Spinal cord (tissue), 10 donors: ENCODE measurements around the gene DCN. TPM values are rescaled to one million over a fixed set of nuclear protein-coding genes. Genes with fewer than 3 reads are reported as not detected.

Experiments
- DNase-seq, 6 donors: peaks; one replicate each; pipeline versions ENCODE4 v3.0.0 to v3.0.0-alpha.2; 2013 to 2015; ENCODE audit warnings: low spot score in 6 of 6, low read depth in 4 of 6
- H3K27ac ChIP-seq: one replicate; pipeline ENCODE4 v1.5.1; 2013; ENCODE audit warnings: low read depth, low read length, control low read depth
- H3K27me3 ChIP-seq: one replicate; pipeline ENCODE4 v1.6.1; 2013; ENCODE audit warnings: low read length; ENCODE audit not compliant: control insufficient read depth, insufficient read depth
- H3K36me3 ChIP-seq: one replicate; pipeline ENCODE4 v1.6.1; 2013; ENCODE audit warnings: low read length; ENCODE audit not compliant: control insufficient read depth, insufficient read depth
- H3K4me1 ChIP-seq: one replicate; pipeline ENCODE4 v1.6.1; 2013; ENCODE audit warnings: low read length; ENCODE audit not compliant: control insufficient read depth, insufficient read depth
- H3K4me3 ChIP-seq: one replicate; pipeline ENCODE4 v1.5.1; 2013; ENCODE audit warnings: low read depth, low read length, control low read depth
- H3K9me3 ChIP-seq: one replicate; pipeline ENCODE4 v1.6.1; 2013; ENCODE audit warnings: low read length; ENCODE audit not compliant: control insufficient read depth, insufficient read depth
- WGBS: methylation state at CpG from one replicate; pipeline ENCODE4 v1.1.5; 2013; ENCODE audit warnings: missing lambda C conversion rate; ENCODE audit not compliant: insufficient coverage; 5-methylcytosine and 5-hydroxymethylcytosine counted together
- polyA plus RNA-seq, 2 donors: library from polyadenylated mRNA; unstranded; fragments of 120-200 nt; gene quantifications; one replicate each; pipeline ENCODE4 v1.2.1, GENCODE V29; 2013; ENCODE audit not compliant: insufficient read length in 2 of 2
- total RNA-seq, 2 donors: library from RNA; depleted of rRNA in 1 of 2; stranded (reverse); fragments of 120-200 nt in 1 of 2; fragments of >200 nt in 1 of 2; gene quantifications; one replicate each; pipeline versions ENCODE4 v1.2.3 to v1.2.4, GENCODE V29; 2013 to 2014
- donor health status: healthy.

Gene DCN
- total and polyA plus RNA-seq, 4 donors, result 150 to 1,076 (median 470) TPM

GRCh38 chr12:91178781-91179180, 3.8 kb downstream of the DCN start:
- Histone ChIP-seq H3K27ac (peak overlapping the region; percentile 80), H3K36me3 (no peaks in the 10 kb centered on the region), H3K9me3 (no peaks in the 10 kb centered on the region), H3K4me1 (no peaks in the 10 kb centered on the region), H3K27me3 (no peaks in the 10 kb centered on the region), H3K4me3 (peak overlapping the region; percentile 44)
- no peak for DNase-seq
- WGBS, result no CpG with 5 or more reads among the region's 1 CpG

- Histone ChIP-seq H3K4me1 (no peaks in the 10 kb centered on the region), H3K27me3 (no peaks in the 10 kb centered on the region), H3K4me3 (peak overlapping the region; percentile 24), H3K9me3 (no peaks in the 10 kb centered on the region), H3K36me3 (no peaks in the 10 kb centered on the region), H3K27ac (peak overlapping the region; percentile 80)
- 100% methylated on average over 1 of the region's 7 CpGs for WGBS
- DNase-seq, result peak in 2 of 6 donors; percentile 55 to 67
Observed at GRCh38 chr12:91178139-91178561, 4.5 kb downstream of the DCN start.

GRCh38 chr12:91177381-91177780, 5.2 kb downstream of the DCN start:
- H3K4me1 ChIP-seq, result no peaks in the 10 kb centered on the region
- WGBS, result no CpG with 5 or more reads among the region's 1 CpG
- H3K36me3 ChIP-seq, result no peaks in the 10 kb centered on the region
- DNase-seq, result no peak
- no peak overlapping the region for H3K27ac ChIP-seq
- no peak overlapping the region for H3K4me3 ChIP-seq
- no peaks in the 10 kb centered on the region for H3K27me3 ChIP-seq
- no peaks in the 10 kb centered on the region for H3K9me3 ChIP-seq

- no CpG with 5 or more reads among the region's 3 CpGs for WGBS
- Histone ChIP-seq H3K9me3 (no peaks in the 10 kb centered on the region), H3K36me3 (no peaks in the 10 kb centered on the region), H3K4me3 (no peak overlapping the region), H3K4me1 (no peaks in the 10 kb centered on the region), H3K27me3 (no peaks in the 10 kb centered on the region), H3K27ac (no peak overlapping the region)
- DNase-seq, result no peak
Observed at GRCh38 chr12:91176915-91177314, 5.7 kb downstream of the DCN start.

- Histone ChIP-seq H3K4me3 (no peak overlapping the region), H3K9me3 (no peaks in the 10 kb centered on the region)
- no CpG with 5 or more reads among the region's 2 CpGs for WGBS
Observed at GRCh38 chr12:91176358-91176757, 6.3 kb downstream of the DCN start.

GRCh38 chr12:91173124-91173523, 9.5 kb downstream of the DCN start:
- H3K27me3 ChIP-seq, result no peaks in the 10 kb centered on the region
- H3K36me3 ChIP-seq, result no peaks in the 10 kb centered on the region
- H3K4me1 ChIP-seq, result no peaks in the 10 kb centered on the region
- 13% methylated on average over 1 of the region's 1 CpG for WGBS
- no peak for DNase-seq
- H3K27ac ChIP-seq, result no peak overlapping the region
- H3K9me3 ChIP-seq, result no peaks in the 10 kb centered on the region
- no peak overlapping the region for H3K4me3 ChIP-seq

More at GRCh38 chr12:91176358-91176757, 6.3 kb downstream of the DCN start:
- no peaks in the 10 kb centered on the region for H3K36me3 ChIP-seq
- H3K4me1 ChIP-seq, result no peaks in the 10 kb centered on the region
- no peak for DNase-seq
- no peaks in the 10 kb centered on the region for H3K27me3 ChIP-seq
- H3K27ac ChIP-seq, result no peak overlapping the region

GRCh38 chr12:91172096-91172495, 10.5 kb downstream of the DCN start:
- peak in 1 of 6 donors; percentile 46 for DNase-seq
- no peaks in the 10 kb centered on the region for H3K27me3 ChIP-seq
- H3K9me3 ChIP-seq, result no peaks in the 10 kb centered on the region
- H3K4me1 ChIP-seq, result no peaks in the 10 kb centered on the region
- no peak overlapping the region for H3K4me3 ChIP-seq
- no peaks in the 10 kb centered on the region for H3K36me3 ChIP-seq
- no peak overlapping the region for H3K27ac ChIP-seq

GRCh38 chr12:91171476-91171875, 11.1 kb downstream of the DCN start:
- no peaks in the 10 kb centered on the region for H3K9me3 ChIP-seq
- no peak overlapping the region for H3K27ac ChIP-seq
- 100% methylated on average over 1 of the region's 2 CpGs for WGBS
- no peaks in the 10 kb centered on the region for H3K27me3 ChIP-seq
- no peak overlapping the region for H3K4me3 ChIP-seq
- DNase-seq, result no peak
- no peaks in the 10 kb centered on the region for H3K4me1 ChIP-seq
- H3K36me3 ChIP-seq, result no peaks in the 10 kb centered on the region

- H3K4me1 ChIP-seq, result no peaks in the 10 kb centered on the region
- no peak overlapping the region for H3K4me3 ChIP-seq
- H3K27me3 ChIP-seq, result no peaks in the 10 kb centered on the region
- DNase-seq, result no peak
- no peak overlapping the region for H3K27ac ChIP-seq
- no peaks in the 10 kb centered on the region for H3K9me3 ChIP-seq
- no peaks in the 10 kb centered on the region for H3K36me3 ChIP-seq
Observed at GRCh38 chr12:91163116-91163515, 19.5 kb downstream of the DCN start.

GRCh38 chr12:91161009-91161408, 21.6 kb downstream of the DCN start:
- no peaks in the 10 kb centered on the region for H3K9me3 ChIP-seq
- no peak overlapping the region for H3K27ac ChIP-seq
- H3K4me3 ChIP-seq, result no peak overlapping the region
- no peaks in the 10 kb centered on the region for H3K4me1 ChIP-seq
- DNase-seq, result no peak
- no peaks in the 10 kb centered on the region for H3K36me3 ChIP-seq
- no peaks in the 10 kb centered on the region for H3K27me3 ChIP-seq
